ENCODE results near the gene SH3GL1. TPM values are rescaled to one million over a fixed set of nuclear protein-coding genes. Genes with fewer than 3 reads are reported as not detected.

Gene SH3GL1
- total and polyA plus RNA-seq, 11 donors, result 14.4 to 43.6 (median 22.2) TPM

GRCh38 chr19:4319067-4319718 is 81.2 kb downstream of the SH3GL1 start:
- H3K9me3 ChIP-seq, result peaks cover 0 to 16% (median 0%) of the 10 kb centered on the region in 12 donors
- H3K4me1 ChIP-seq, result peaks cover 0 to 8% (median 0%) of the 10 kb centered on the region in 12 donors
- TF ChIP-seq POLR2A (IDR thresholded peaks at IDR 0.05) (no peak), CTCF (IDR thresholded peaks at IDR 0.05) (no peak)
- DNase-seq (no peak), ATAC-seq (peak in 1 of 4 donors; percentile 32)
- WGBS, 4 donors, result 93 to 98% (median 95%) methylated on average over 2 of the region's 2 CpGs
- intact Hi-C loops (cut with DNase I), result no loop called here
- no peaks in the 10 kb centered on the region for H3K36me3 ChIP-seq
- peaks cover 0 to 6% (median 0%) of the 10 kb centered on the region in 9 donors for H3K27me3 ChIP-seq
- H3K4me3 ChIP-seq, result no peak overlapping the region
- no peak overlapping the region for H3K27ac ChIP-seq

GRCh38 chr19:4318460-4318859 is 81.9 kb downstream of the SH3GL1 start:
- Histone ChIP-seq H3K9me3 (peaks cover 0 to 16% (median 0%) of the 10 kb centered on the region in 12 donors), H3K4me1 (peaks cover 0 to 14% (median 0%) of the 10 kb centered on the region in 12 donors), H3K36me3 (no peaks in the 10 kb centered on the region), H3K27ac (no peak overlapping the region), H3K27me3 (peaks cover 0 to 6% (median 0%) of the 10 kb centered on the region in 9 donors), H3K4me3 (no peak overlapping the region)
- TF ChIP-seq CTCF (IDR thresholded peaks at IDR 0.05) (no peak), POLR2A (IDR thresholded peaks at IDR 0.05) (no peak)
- 94 to 96% (median 94%) methylated on average over 7 of the region's 7 CpGs for WGBS, 4 donors
- no peak for ATAC-seq
- intact Hi-C loops (cut with DNase I), result no loop called here
- DNase-seq, result no peak

GRCh38 chr19:4316956-4317355 is 83.4 kb downstream of the SH3GL1 start:
- WGBS, 4 donors, result 84 to 93% (median 88%) methylated on average over 9 of the region's 9 CpGs
- intact Hi-C loops (cut with DNase I), result no loop called here
- H3K27ac ChIP-seq, result no peak overlapping the region
- H3K9me3 ChIP-seq, result peaks cover 0 to 16% (median 0%) of the 10 kb centered on the region in 12 donors
- no peaks in the 10 kb centered on the region for H3K36me3 ChIP-seq
- TF ChIP-seq CTCF (IDR thresholded peaks at IDR 0.05) (no peak), POLR2A (IDR thresholded peaks at IDR 0.05) (no peak)
- peaks cover 0 to 14% (median 0%) of the 10 kb centered on the region in 12 donors for H3K4me1 ChIP-seq
- no peak overlapping the region for H3K4me3 ChIP-seq
- ATAC-seq (no peak), DNase-seq (no peak)
- peaks cover 0 to 6% (median 0%) of the 10 kb centered on the region in 9 donors for H3K27me3 ChIP-seq

GRCh38 chr19:4313847-4314490 is 86.4 kb downstream of the SH3GL1 start:
- peak overlapping the region in 1 of 12 donors; percentile 73 for H3K27ac ChIP-seq
- H3K4me1 ChIP-seq, result peaks cover 0 to 14% (median 0%) of the 10 kb centered on the region in 12 donors
- H3K9me3 ChIP-seq, result peaks cover 0 to 1% (median 0%) of the 10 kb centered on the region in 12 donors
- peak overlapping the region in 1 of 12 donors; percentile 3 for H3K4me3 ChIP-seq
- H3K27me3 ChIP-seq, result peaks cover 0 to 6% (median 0%) of the 10 kb centered on the region in 9 donors
- ATAC-seq (no peak), DNase-seq (no peak)
- WGBS, 4 donors, result 42 to 58% (median 44%) methylated on average over 12 of the region's 12 CpGs
- intact Hi-C loops (cut with DNase I), result no loop called here
- TF ChIP-seq POLR2A (IDR thresholded peaks at IDR 0.05) (no peak), CTCF (IDR thresholded peaks at IDR 0.05) (no peak)
- H3K36me3 ChIP-seq, result no peaks in the 10 kb centered on the region
